Endodermal cell (in vitro differentiated cells): ENCODE results near the gene SPATA21. TPM values are rescaled to one million over a fixed set of nuclear protein-coding genes. Genes with fewer than 3 reads are reported as not detected.
"Not testable (repeated sequence)": the region's sequence is repeated elsewhere in the genome, so short reads cannot be mapped to it uniquely, and the experiment has no call there.

Experiments used
- DNase-seq: peaks from one replicate; pipeline ENCODE4 v3.0.0-alpha.2; 2017
- H3K27ac ChIP-seq: 2 replicates; pipeline ENCODE4 v1.5.1; 2013; ENCODE audit warnings: mild to moderate bottlenecking, low read depth, low read length, moderate library complexity
- H3K27me3 ChIP-seq: 2 replicates; pipeline ENCODE4 v1.6.1; 2013; ENCODE audit warnings: mild to moderate bottlenecking, low read length, moderate library complexity; ENCODE audit not compliant: insufficient read depth, control insufficient read depth, poor library complexity, severe bottlenecking
- H3K36me3 ChIP-seq: 2 replicates; pipeline ENCODE4 v1.7.0; 2013; ENCODE audit warnings: mild to moderate bottlenecking, low read length, moderate library complexity; ENCODE audit not compliant: control insufficient read depth, insufficient read depth
- H3K4me1 ChIP-seq: one replicate; pipeline ENCODE4 v1.7.0; 2013; ENCODE audit warnings: low read length; ENCODE audit not compliant: control insufficient read depth, insufficient read depth
- H3K4me3 ChIP-seq: 2 replicates; pipeline ENCODE4 v1.5.1; 2013; ENCODE audit warnings: mild to moderate bottlenecking, low read length, moderate library complexity
- H3K9ac ChIP-seq: 2 replicates; pipeline ENCODE4 v1.6.1; 2013; ENCODE audit warnings: mild to moderate bottlenecking, low read length, moderate library complexity; ENCODE audit not compliant: poor library complexity, severe bottlenecking; ENCODE audit errors: extremely low read depth
- H3K9me3 ChIP-seq: 2 replicates; pipeline ENCODE4 v1.6.1; 2013; ENCODE audit warnings: mild to moderate bottlenecking, low read length, moderate library complexity; ENCODE audit not compliant: control insufficient read depth
- H3K27ac Mint-ChIP-seq: 2 replicates; pipeline ENCODE4 v1.8.0; 2020; ENCODE audit warnings: mixed read lengths
- H3K27me3 Mint-ChIP-seq: 2 replicates; pipeline ENCODE4 v1.8.0; 2021; ENCODE audit warnings: mild to moderate bottlenecking, mixed read lengths; ENCODE audit not compliant: insufficient read depth
- H3K36me3 Mint-ChIP-seq: 2 replicates; pipeline ENCODE4 v1.8.0; 2020; ENCODE audit warnings: low read depth, mixed read lengths
- H3K4me1 Mint-ChIP-seq: 2 replicates; pipeline ENCODE4 v1.8.0; 2020; ENCODE audit warnings: mixed read lengths
- H3K4me3 Mint-ChIP-seq: 2 replicates; pipeline ENCODE4 v1.8.0; 2020; ENCODE audit warnings: mild to moderate bottlenecking, moderate library complexity, mixed read lengths
- H3K9me3 Mint-ChIP-seq: 2 replicates; pipeline ENCODE4 v1.8.0; 2020; ENCODE audit warnings: mild to moderate bottlenecking, mixed read lengths
- WGBS, 2 experiments: methylation state at CpG; one replicate each; pipeline versions ENCODE4 v1.1.5 to v1.1.7; 2013; ENCODE audit warnings: missing lambda C conversion rate in 2 of 2, mixed read lengths in 1 of 2; ENCODE audit not compliant: insufficient coverage in 1 of 2, insufficient read length in 1 of 2; 5-methylcytosine and 5-hydroxymethylcytosine counted together
- total RNA-seq, 2 donors: library from RNA; stranded (reverse); fragmentation: NEBNext Ultra II Directional in 1 of 2; extraction: Animal tissue kit (Norgen Biotek cat#: 25700) in 1 of 2; gene quantifications; 2 replicates in 1 of 2; 3 replicates in 1 of 2; pipeline ENCODE4 v1.2.1, GENCODE V29; 2021
- TF ChIP-seq, protein P1 (sequence below): fragments of 200-600 bp; sonication (generic); conservative IDR thresholded peaks from 2 replicates; pipeline ENCODE4 v1.5.0; 2021; ENCODE audit warnings: antibody characterized with exemption, mild to moderate bottlenecking

SPATA21 gene
- total RNA-seq, 2 donors from 2014 or later: not detected

DNA sequence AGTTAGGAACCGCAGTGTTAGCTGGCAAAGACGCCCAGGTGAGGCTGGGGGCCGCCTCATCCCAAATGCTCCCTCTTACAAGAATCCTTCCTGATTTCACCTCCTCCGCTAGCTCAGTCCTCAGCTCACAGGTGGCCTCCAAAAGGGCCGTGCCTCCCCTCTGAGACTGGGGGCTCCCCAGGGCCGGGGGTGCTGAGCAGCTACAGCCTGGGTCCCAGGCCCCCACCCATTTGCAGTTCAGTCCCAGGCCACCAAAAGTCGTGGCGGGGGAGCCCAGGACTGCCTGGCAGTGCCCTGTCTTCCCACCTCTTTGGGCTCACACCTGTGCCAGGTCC is 47.2 kb upstream of the SPATA21 start:
- Histone ChIP-seq H3K9ac (no peak overlapping the region), H3K27ac (no peak overlapping the region), H3K4me3 (no peak overlapping the region), H3K36me3 (peaks cover 16% of the 10 kb centered on the region), H3K9me3 (no peaks in the 10 kb centered on the region), H3K4me1 (no peaks in the 10 kb centered on the region), H3K27me3 (no peaks in the 10 kb centered on the region)
- TF ChIP-seq, protein P1, sequence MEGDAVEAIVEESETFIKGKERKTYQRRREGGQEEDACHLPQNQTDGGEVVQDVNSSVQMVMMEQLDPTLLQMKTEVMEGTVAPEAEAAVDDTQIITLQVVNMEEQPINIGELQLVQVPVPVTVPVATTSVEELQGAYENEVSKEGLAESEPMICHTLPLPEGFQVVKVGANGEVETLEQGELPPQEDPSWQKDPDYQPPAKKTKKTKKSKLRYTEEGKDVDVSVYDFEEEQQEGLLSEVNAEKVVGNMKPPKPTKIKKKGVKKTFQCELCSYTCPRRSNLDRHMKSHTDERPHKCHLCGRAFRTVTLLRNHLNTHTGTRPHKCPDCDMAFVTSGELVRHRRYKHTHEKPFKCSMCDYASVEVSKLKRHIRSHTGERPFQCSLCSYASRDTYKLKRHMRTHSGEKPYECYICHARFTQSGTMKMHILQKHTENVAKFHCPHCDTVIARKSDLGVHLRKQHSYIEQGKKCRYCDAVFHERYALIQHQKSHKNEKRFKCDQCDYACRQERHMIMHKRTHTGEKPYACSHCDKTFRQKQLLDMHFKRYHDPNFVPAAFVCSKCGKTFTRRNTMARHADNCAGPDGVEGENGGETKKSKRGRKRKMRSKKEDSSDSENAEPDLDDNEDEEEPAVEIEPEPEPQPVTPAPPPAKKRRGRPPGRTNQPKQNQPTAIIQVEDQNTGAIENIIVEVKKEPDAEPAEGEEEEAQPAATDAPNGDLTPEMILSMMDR: no peak
- Mint-ChIP-seq H3K36me3 (peaks cover 52% of the 10 kb centered on the region), H3K27me3 (no peaks in the 10 kb centered on the region), H3K4me3 (no peak overlapping the region), H3K4me1 (no peaks in the 10 kb centered on the region), H3K27ac (no peak overlapping the region), H3K9me3 (no peaks in the 10 kb centered on the region)
- DNase-seq: no peak
- WGBS, 2 experiments: 96 to 100% methylated on average over 1 to 8 of the region's 8 CpGs

DNA sequence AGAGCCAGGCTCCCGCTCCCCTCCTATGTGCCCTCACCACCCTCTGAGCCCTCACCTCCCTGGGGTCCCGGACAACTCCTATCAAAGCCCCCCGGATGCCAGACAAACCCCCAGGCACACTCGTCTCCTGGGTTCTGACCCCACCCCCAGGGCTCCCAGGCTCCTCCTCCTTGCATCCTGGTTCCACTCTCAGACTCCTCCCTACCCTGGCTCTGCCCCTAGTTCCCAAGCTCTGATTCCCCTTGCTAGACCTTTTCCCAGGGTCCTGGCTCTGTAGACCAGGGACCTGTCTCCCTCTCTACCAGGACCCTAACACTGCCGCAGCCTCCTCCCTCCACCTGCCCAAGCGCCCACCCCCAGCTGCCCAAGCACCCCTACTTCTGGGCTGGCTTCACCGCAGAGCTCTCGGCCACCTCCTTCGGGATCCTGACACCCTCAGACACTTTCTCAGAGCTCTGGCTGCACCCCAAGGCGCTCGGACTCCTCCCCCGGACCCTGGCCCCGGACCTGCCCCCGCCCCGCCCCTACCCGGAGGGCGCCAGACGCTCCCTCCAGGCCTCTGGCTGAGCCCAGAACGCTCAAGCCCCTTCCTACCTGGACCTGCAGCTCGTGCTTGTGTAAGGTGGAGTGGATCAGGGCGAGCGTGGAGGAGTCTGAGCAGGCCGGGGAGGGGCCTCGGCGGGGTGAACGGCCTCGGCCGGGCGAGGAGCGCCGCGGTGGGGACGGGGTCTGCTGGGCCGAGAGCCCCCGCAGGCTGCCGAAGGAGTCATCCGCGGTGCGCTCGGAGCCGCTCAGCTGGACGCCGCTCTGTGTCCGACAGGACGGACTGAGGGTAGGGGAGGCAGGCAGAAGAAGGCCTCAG is 46.6 kb upstream of the SPATA21 start:
- not testable (repeated sequence) for H3K4me3 Mint-ChIP-seq, H3K4me1 Mint-ChIP-seq, H3K4me1 ChIP-seq, H3K9me3 Mint-ChIP-seq, H3K27me3 Mint-ChIP-seq, DNase-seq, H3K27me3 ChIP-seq, H3K4me3 ChIP-seq, H3K27ac Mint-ChIP-seq, H3K9me3 ChIP-seq, H3K9ac ChIP-seq, H3K27ac ChIP-seq
- WGBS, 2 experiments: 89 to 96% methylated on average over 7 to 42 of the region's 45 CpGs
- H3K36me3 Mint-ChIP-seq: peaks cover 49% of the 10 kb centered on the region
- peaks cover 16% of the 10 kb centered on the region for H3K36me3 ChIP-seq

DNA sequence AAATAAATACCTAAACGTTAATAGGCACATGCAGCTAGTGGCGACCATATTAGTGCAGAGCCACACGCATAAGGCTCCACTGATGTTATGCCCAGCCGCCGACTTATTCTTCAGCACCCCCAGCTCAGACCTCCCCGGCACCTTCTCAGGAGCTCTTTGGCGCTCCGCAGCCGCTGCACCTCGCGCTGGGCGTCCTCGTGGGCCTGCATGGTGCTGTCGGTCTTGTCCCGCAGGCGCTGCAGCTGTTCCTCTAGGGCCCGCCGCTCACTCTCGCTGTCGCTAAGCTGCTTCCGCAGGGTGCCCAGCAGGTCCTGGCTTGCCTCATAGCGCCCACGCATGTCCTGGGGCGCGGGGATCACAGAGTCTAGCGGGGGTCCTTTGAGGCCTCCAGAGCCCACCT is 45.9 kb upstream of the SPATA21 start:
- not testable (repeated sequence) for H3K27ac Mint-ChIP-seq, H3K27me3 ChIP-seq, H3K9me3 ChIP-seq, H3K9me3 Mint-ChIP-seq, H3K4me3 ChIP-seq, H3K9ac ChIP-seq, H3K4me1 Mint-ChIP-seq, H3K27me3 Mint-ChIP-seq, H3K4me1 ChIP-seq, H3K4me3 Mint-ChIP-seq, H3K27ac ChIP-seq, DNase-seq
- peaks cover 16% of the 10 kb centered on the region for H3K36me3 ChIP-seq
- peaks cover 52% of the 10 kb centered on the region for H3K36me3 Mint-ChIP-seq
- 97% methylated on average over 22 to 26 of the region's 26 CpGs for WGBS, 2 experiments

DNA sequence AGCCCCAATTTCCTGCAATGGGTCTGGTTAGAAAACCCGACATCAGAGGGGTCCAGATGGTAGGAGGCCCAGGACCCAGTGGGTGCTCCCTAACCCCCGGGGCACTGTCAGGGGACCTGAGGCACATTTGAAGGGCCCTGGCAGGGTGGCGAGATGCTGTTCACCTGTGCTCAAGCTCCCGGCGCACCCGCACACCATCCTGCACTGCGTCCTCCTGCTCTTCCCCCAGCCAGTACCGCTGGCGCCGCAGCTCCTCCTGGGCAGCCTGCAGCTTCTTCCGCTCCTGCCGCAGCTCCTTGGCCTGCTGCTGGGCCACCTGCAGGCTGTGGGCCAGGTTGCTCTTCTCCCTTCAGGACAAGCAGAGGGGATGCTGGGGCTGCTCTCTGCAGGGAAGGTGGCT is 40.9 kb upstream of the SPATA21 start:
- TF ChIP-seq, protein P1: no peak
- peaks cover 53% of the 10 kb centered on the region for H3K36me3 Mint-ChIP-seq
- Histone ChIP-seq H3K9ac (no peak overlapping the region), H3K4me1 (no peaks in the 10 kb centered on the region), H3K36me3 (peaks cover 24% of the 10 kb centered on the region), H3K27ac (no peak overlapping the region), H3K27me3 (no peaks in the 10 kb centered on the region), H3K9me3 (no peaks in the 10 kb centered on the region), H3K4me3 (no peak overlapping the region)
- H3K9me3 Mint-ChIP-seq: no peaks in the 10 kb centered on the region
- H3K4me3 Mint-ChIP-seq: no peak overlapping the region
- H3K27me3 Mint-ChIP-seq: no peaks in the 10 kb centered on the region
- no peak for DNase-seq
- no peaks in the 10 kb centered on the region for H3K4me1 Mint-ChIP-seq
- H3K27ac Mint-ChIP-seq: no peak overlapping the region
- WGBS, 2 experiments: 96% methylated on average over 8 to 12 of the region's 12 CpGs

DNA sequence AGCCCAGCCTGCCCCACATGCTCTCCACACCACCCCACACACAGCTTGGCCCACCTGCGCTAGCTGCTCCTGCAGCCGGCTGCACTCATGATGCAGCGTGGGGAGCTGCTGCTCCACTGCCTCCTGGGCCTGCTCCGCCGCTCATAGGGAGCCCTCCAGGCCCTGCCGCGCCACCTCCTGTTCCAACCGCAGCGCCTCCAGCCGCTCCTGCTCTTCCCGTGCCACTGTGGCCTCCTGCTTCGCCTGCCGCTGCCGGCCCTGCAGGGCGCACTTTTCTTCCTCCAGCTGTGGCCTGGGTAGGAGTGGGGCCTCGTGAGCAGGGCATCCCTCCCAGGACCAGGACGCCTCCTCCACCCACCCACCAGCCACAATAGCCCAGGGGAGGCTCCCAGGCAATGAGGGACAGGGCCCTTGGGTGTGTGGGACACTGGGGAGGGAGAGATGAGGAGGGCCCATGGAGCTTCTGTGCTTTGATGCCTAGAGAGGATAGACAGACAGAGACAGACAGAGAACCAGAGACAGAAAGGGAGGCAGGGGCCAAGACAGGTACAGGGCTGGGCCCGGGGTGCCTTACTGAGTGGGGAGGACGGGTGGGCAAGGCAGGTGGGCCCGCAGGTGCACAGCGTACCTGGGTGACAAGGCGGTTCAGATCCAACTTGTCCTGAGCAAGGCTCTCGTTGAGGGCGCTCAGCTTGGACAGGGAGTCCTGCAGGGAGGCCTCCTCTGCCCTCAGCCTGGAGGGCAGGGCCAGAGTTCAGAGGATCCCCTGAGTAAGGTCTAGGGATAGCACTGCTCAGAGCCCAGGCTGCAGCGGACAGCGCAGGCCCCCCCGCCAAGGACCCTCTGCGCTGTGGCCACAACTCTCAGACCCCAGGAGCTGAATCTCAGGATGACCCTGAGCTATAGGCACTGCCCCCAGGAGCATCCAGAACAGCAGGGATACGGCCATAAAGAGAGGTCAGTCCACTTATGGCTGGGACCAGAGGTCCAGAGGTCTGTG is 38.8 kb upstream of the SPATA21 start:
- H3K4me3 ChIP-seq: not testable (repeated sequence)

More for the DNA sequence above, 38.8 kb upstream of the SPATA21 start:
- not testable (repeated sequence) for H3K9ac ChIP-seq, H3K27me3 ChIP-seq, H3K27ac ChIP-seq, H3K4me1 Mint-ChIP-seq, H3K27me3 Mint-ChIP-seq, DNase-seq, H3K9me3 Mint-ChIP-seq, H3K27ac Mint-ChIP-seq, H3K4me3 Mint-ChIP-seq, H3K4me1 ChIP-seq, H3K9me3 ChIP-seq
- peaks cover 32% of the 10 kb centered on the region for H3K36me3 ChIP-seq
- 91 to 94% methylated on average over 11 to 25 of the region's 29 CpGs for WGBS, 2 experiments
- peaks cover 51% of the 10 kb centered on the region for H3K36me3 Mint-ChIP-seq
